HepG2 (cell line): ENCODE results near the gene INTS6L. TPM values are rescaled to one million over a fixed set of nuclear protein-coding genes. Genes with fewer than 3 reads are reported as not detected.

Experiments used
- ATAC-seq: fragments of 200-7000 bp; cut with Tn5 transposase; 3 replicates; pipeline ENCODE4 v1.9.1; 2020; ENCODE audit warnings: mild to moderate bottlenecking, moderate library complexity
- BruUV-seq: library from RNA; stranded (reverse); fragments of 400-500 nt; replicated peaks from 2 replicates; lab custom pipeline; 2021; lab: Mats Ljungman, UMichigan
- CTCF ChIA-PET: fragments of 300-600 bp; formaldehyde crosslinking; extraction: SDS; loops from one replicate; lab custom pipeline; 2021; ENCODE audit warnings: low total read pairs, inconsistent platforms, low intra/inter-chr PET ratio; lab: Yijun Ruan, JAX
- POLR2A ChIA-PET: fragments of 350-600 bp; sonication (Branson Sonifier 250); formaldehyde crosslinking; loops from one replicate; lab custom pipeline; 2020; ENCODE audit warnings: antibody characterized with exemption, inconsistent platforms; lab: Yijun Ruan, JAX
- DNase-seq: peaks from one replicate; pipeline ENCODE4 v3.0.0-alpha.2; 2015; ENCODE audit warnings: low spot score
- FAIRE-seq: peaks from 3 replicates; lab custom pipeline; 2011; peaks lifted over from hg19 to GRCh38; lab: Jason Lieb, UNC
- H2AFZ ChIP-seq: one replicate; pipeline ENCODE4 v1.6.1; 2011; ENCODE audit warnings: low read length, inconsistent platforms
- H3K27ac ChIP-seq: fragments of 300-600 bp; 3 replicates; pipeline ENCODE4 v1.8.0; 2011; ENCODE audit warnings: mixed run types, mild to moderate bottlenecking, mixed read lengths, low read length, inconsistent platforms; ENCODE audit not compliant: insufficient read depth; ENCODE audit errors: extremely low read length
- H3K27me3 ChIP-seq, 2 experiments: fragments of 200-600 bp in 1 of 2; 2 replicates in 1 of 2; 3 replicates in 1 of 2; pipeline versions ENCODE4 v1.6.0 to v1.8.0; 2011; ENCODE audit warnings: low read length in 2 of 2, mild to moderate bottlenecking in 2 of 2, moderate library complexity in 2 of 2, inconsistent platforms in 1 of 2; ENCODE audit not compliant: insufficient read depth in 2 of 2, control insufficient read depth in 1 of 2
- H3K36me3 ChIP-seq, 2 experiments: fragments of 200-600 bp in 1 of 2; replicated peaks in 1 of 2; 2 replicates in 1 of 2; 3 replicates in 1 of 2; pipeline versions ENCODE4 v1.5.1 to v1.8.0; 2011; ENCODE audit warnings: low read length in 2 of 2, inconsistent platforms in 1 of 2; ENCODE audit not compliant: insufficient read depth in 2 of 2, control insufficient read depth in 1 of 2
- H3K4me1 ChIP-seq: 2 replicates; pipeline ENCODE4 v1.5.1; 2012; ENCODE audit warnings: low read length, inconsistent platforms; ENCODE audit not compliant: insufficient read depth
- H3K4me2 ChIP-seq: 2 replicates; pipeline ENCODE4 v1.6.0; 2011; ENCODE audit warnings: low read depth, low read length, inconsistent platforms
- H3K4me3 ChIP-seq, 3 experiments: fragments of 200-600 bp in 1 of 3; sonication (generic), shearing (Covaris generic) in 1 of 3; replicated peaks in 1 of 3; 2 replicates each; pipeline ENCODE4 v1.5.1; 2011 to 2016; ENCODE audit warnings: low read length in 3 of 3, inconsistent platforms in 2 of 3, low read depth in 2 of 3, mild to moderate bottlenecking in 2 of 3, control low read depth in 1 of 3, mixed read lengths in 1 of 3; ENCODE audit not compliant: insufficient read depth in 1 of 3
- H3K79me2 ChIP-seq: one replicate; pipeline ENCODE4 v1.6.1; 2011; ENCODE audit warnings: low read length, inconsistent platforms; ENCODE audit not compliant: insufficient read depth
- H3K9ac ChIP-seq: 2 replicates; pipeline ENCODE4 v1.6.0; 2011; ENCODE audit warnings: mild to moderate bottlenecking, low read depth, low read length, inconsistent platforms; ENCODE audit not compliant: insufficient read depth
- H3K9me3 ChIP-seq: 2 replicates; pipeline ENCODE4 v1.5.1; 2012; ENCODE audit warnings: mild to moderate bottlenecking, low read length
- H4K20me1 ChIP-seq: 2 replicates; pipeline ENCODE4 v1.6.0; 2011; ENCODE audit warnings: inconsistent platforms, mild to moderate bottlenecking, low read length, moderate library complexity; ENCODE audit not compliant: insufficient read depth
- ARNTL ChIP-seq: sonication (generic); formaldehyde crosslinking; IDR thresholded peaks from 2 replicates; pipeline ENCODE4 v1.4.0; 2020; ENCODE audit warnings: mild to moderate bottlenecking, missing genetic modification reagents
- MLXIP ChIP-seq: sonication (generic); formaldehyde crosslinking; IDR thresholded peaks from 2 replicates; pipeline ENCODE4 v1.9.0; 2021; ENCODE audit warnings: missing genetic modification reagents, borderline replicate concordance
- NFYB ChIP-seq: sonication (generic); formaldehyde crosslinking; IDR thresholded peaks from 2 replicates; pipeline ENCODE4 v1.4.0; 2020; ENCODE audit warnings: missing genetic modification reagents
- SALL1 ChIP-seq: sonication (generic); formaldehyde crosslinking; IDR thresholded peaks from 2 replicates; pipeline ENCODE4 v1.8.0; 2022; ENCODE audit warnings: mild to moderate bottlenecking, missing genetic modification reagents
- SMAD9 ChIP-seq: sonication (generic); formaldehyde crosslinking; IDR thresholded peaks from 2 replicates; pipeline ENCODE4 v1.5.1; 2020; ENCODE audit warnings: mild to moderate bottlenecking, missing genetic modification reagents
- TMF1 ChIP-seq: sonication (generic); formaldehyde crosslinking; IDR thresholded peaks from 2 replicates; pipeline ENCODE4 v1.8.1; 2022; ENCODE audit warnings: low read depth, missing genetic modification reagents
- TRAFD1 ChIP-seq: sonication (generic); formaldehyde crosslinking; IDR thresholded peaks from 2 replicates; pipeline ENCODE4 v1.5.1; 2020; ENCODE audit warnings: missing genetic modification reagents, mild to moderate bottlenecking, borderline replicate concordance
- U2AF2 ChIP-seq: fragments of 200-400 bp; formaldehyde crosslinking; IDR thresholded peaks from 2 replicates; pipeline ENCODE4 v1.6.1; 2017; ENCODE audit warnings: low read depth, mild to moderate bottlenecking, low read length
- ZBTB46 ChIP-seq: sonication (generic); formaldehyde crosslinking; IDR thresholded peaks from 2 replicates; pipeline ENCODE4 v1.4.0; 2020; ENCODE audit warnings: mild to moderate bottlenecking, missing genetic modification reagents, borderline replicate concordance
- ZNF124 ChIP-seq: sonication (generic); formaldehyde crosslinking; IDR thresholded peaks from 2 replicates; pipeline ENCODE4 v1.4.0; 2020; ENCODE audit warnings: missing genetic modification reagents
- ZNF549 ChIP-seq: sonication (generic); formaldehyde crosslinking; IDR thresholded peaks from 2 replicates; pipeline ENCODE4 v1.5.0; 2020; ENCODE audit warnings: missing genetic modification reagents
- ZNF563 ChIP-seq: sonication (generic); formaldehyde crosslinking; IDR thresholded peaks from 2 replicates; pipeline ENCODE4 v1.8.0; 2022; ENCODE audit warnings: mild to moderate bottlenecking, moderate library complexity, missing genetic modification reagents
- ZNF660 ChIP-seq: sonication (generic); formaldehyde crosslinking; IDR thresholded peaks from 2 replicates; pipeline ENCODE4 v1.5.1; 2020; ENCODE audit warnings: mild to moderate bottlenecking, low read depth, missing genetic modification reagents, borderline replicate concordance
- ZSCAN9 ChIP-seq: IDR thresholded peaks from 2 replicates; pipeline ENCODE4 v1.6.1; 2016; ENCODE audit warnings: borderline replicate concordance
- ZXDC ChIP-seq: sonication (generic); formaldehyde crosslinking; IDR thresholded peaks from 2 replicates; pipeline ENCODE4 v1.5.0; 2020; ENCODE audit warnings: mild to moderate bottlenecking, missing genetic modification reagents
- WGBS: methylation state at CpG from one replicate; pipeline ENCODE4 v1.1.6; 2017; ENCODE audit warnings: low lambda C conversion rate; 5-methylcytosine and 5-hydroxymethylcytosine counted together
- in situ Hi-C: cut with HindIII; loops from 2 replicates; pipeline ENCODE4 v1.10.0; 2017; ENCODE audit warnings: low pct_unique_long_range_greater_than_20kb; ENCODE audit not compliant: extremely low pct_ligation_motif_present
- intact Hi-C: fragments of 100-400 bp; cut with micrococcal nuclease; formaldehyde crosslinking; loops from one replicate; pipeline ENCODE4 v1.10.0; 2022; ENCODE audit not compliant: unreplicated experiment
- polyA plus RNA-seq, 8 experiments: library from polyadenylated mRNA; depleted of rRNA in 3 of 8; stranded (reverse) in 7 of 8; unstranded in 1 of 8; fragments of >200 nt; fragmentation: Illumina TruSeq in 4 of 8; extraction: Trizol in 4 of 8; gene quantifications; 2 replicates each; pipeline versions ENCODE4 v1.2.1 to v1.2.3, GENCODE V29; 2011 to 2016; ENCODE audit warnings: low read depth in 4 of 8, missing spikeins in 1 of 8, mixed read lengths in 1 of 8; ENCODE audit not compliant: insufficient read depth in 1 of 8
- total RNA-seq, 5 experiments: library from RNA; depleted of rRNA; stranded (reverse); fragments of >200 nt; fragmentation: Illumina TruSeq; extraction: Trizol; gene quantifications; 2 replicates each; pipeline ENCODE4 v1.2.3, GENCODE V29; 2016; ENCODE audit warnings: low read depth in 1 of 5

INTS6L gene
- total and polyA plus RNA-seq, 2 of the 13 experiments (the other 11 are each of a cell fraction or from before 2014, with no cell fraction given), result not detected

- FAIRE-seq (no peak), DNase-seq (no peak), ATAC-seq (no peak)
- in situ Hi-C loops, result no loop called here
- no TSS peak for BruUV-seq
- Histone ChIP-seq H4K20me1 (no peaks in the 10 kb centered on the region), H3K4me2 (no peak overlapping the region), H3K36me3 (no peaks in the 10 kb centered on the region), H3K4me1 (no peaks in the 10 kb centered on the region), H3K9me3 (no peaks in the 10 kb centered on the region), H3K79me2 (no peaks in the 10 kb centered on the region), H2AFZ (no peak overlapping the region), H3K4me3 (no peak overlapping the region), H3K27me3 (no peaks in the 10 kb centered on the region), H3K9ac (no peak overlapping the region), H3K27ac (no peak overlapping the region)
- CTCF ChIA-PET, result no interaction called here
- POLR2A ChIA-PET, result no interaction called here
- TF ChIP-seq TRAFD1 (CRISPR knock-in tag), result no peak
- no peak for TF ChIP-seq SMAD9 (CRISPR knock-in tag)
- no peak for TF ChIP-seq ZNF660 (CRISPR knock-in tag)
- TF ChIP-seq TMF1 (CRISPR knock-in tag), result no peak
- no peak for TF ChIP-seq ZSCAN9 (CRISPR knock-in tag)
- no peak for TF ChIP-seq NFYB
- no peak for TF ChIP-seq ZNF563
- no peak for TF ChIP-seq ARNTL
- TF ChIP-seq MLXIP, result no peak
- no peak for TF ChIP-seq SALL1
- TF ChIP-seq ZXDC (CRISPR knock-in tag), result no peak
- no peak for TF ChIP-seq ZNF124
- TF ChIP-seq ZNF549 (CRISPR knock-in tag), result no peak
- no peak for TF ChIP-seq U2AF2
- TF ChIP-seq ZBTB46 (CRISPR knock-in tag), result no peak
- 0% methylated on average over 6 of the region's 6 CpGs for WGBS
- intact Hi-C loops, result no loop called here
These were observed 85.4 kb downstream of the INTS6L start for GRCh38 chrX:135605906-135606305.
